Measurements from ENCODE around the gene CDKN2C.
A peak's percentile ranks its signal among the peaks of the same experiment; 100 is the strongest.

The CDKN2C gene

GRCh38 chr1:50978852-50979781 lies 9.1 kb downstream of the CDKN2C start:
- H3K4me3 ChIP-seq (ENCODE audit: low read depth, low read length), result peak overlapping the region; percentile 79
- TF ChIP-seq, protein P1, sequence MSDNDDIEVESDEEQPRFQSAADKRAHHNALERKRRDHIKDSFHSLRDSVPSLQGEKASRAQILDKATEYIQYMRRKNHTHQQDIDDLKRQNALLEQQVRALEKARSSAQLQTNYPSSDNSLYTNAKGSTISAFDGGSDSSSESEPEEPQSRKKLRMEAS (IDR thresholded peaks at IDR 0.05; ENCODE audit: low read depth, low read length), result no peak
- TF ChIP-seq POLR2A (IDR thresholded peaks at IDR 0.05; ENCODE audit: extremely low read depth, insufficient read length) (no peak), MYC (IDR thresholded peaks at IDR 0.05; ENCODE audit: low read depth, low read length) (no peak)
- TF ChIP-seq, protein P2, sequence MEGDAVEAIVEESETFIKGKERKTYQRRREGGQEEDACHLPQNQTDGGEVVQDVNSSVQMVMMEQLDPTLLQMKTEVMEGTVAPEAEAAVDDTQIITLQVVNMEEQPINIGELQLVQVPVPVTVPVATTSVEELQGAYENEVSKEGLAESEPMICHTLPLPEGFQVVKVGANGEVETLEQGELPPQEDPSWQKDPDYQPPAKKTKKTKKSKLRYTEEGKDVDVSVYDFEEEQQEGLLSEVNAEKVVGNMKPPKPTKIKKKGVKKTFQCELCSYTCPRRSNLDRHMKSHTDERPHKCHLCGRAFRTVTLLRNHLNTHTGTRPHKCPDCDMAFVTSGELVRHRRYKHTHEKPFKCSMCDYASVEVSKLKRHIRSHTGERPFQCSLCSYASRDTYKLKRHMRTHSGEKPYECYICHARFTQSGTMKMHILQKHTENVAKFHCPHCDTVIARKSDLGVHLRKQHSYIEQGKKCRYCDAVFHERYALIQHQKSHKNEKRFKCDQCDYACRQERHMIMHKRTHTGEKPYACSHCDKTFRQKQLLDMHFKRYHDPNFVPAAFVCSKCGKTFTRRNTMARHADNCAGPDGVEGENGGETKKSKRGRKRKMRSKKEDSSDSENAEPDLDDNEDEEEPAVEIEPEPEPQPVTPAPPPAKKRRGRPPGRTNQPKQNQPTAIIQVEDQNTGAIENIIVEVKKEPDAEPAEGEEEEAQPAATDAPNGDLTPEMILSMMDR (IDR thresholded peaks at IDR 0.05; ENCODE audit: low read depth, low read length), result no peak
- DNase-seq (ENCODE audit: low read depth), result peak; percentile 59

DNA sequence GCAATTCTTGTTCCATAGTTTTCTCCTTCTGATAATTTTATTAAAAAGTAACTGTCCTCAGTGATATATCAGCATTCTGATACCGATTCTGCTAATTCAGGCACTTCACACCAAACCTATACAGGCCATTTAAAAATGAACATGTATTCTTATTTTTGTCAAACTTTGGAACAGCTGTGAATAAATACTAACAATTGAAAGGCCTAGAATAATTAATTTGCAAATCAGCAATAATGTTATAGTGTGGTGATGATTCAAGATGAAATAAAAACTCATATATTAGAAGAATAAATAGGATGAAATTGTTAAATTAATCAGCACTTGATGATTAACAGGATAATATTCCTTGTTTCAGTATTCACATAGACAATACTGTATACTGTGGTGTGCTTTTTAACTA lies 9.9 kb downstream of the CDKN2C start:
- no peak for DNase-seq (ENCODE audit: low read depth)
- no peak for TF ChIP-seq POLR2A (IDR thresholded peaks at IDR 0.05; ENCODE audit: extremely low read depth, insufficient read length)
- TF ChIP-seq, protein P1 (IDR thresholded peaks at IDR 0.05; ENCODE audit: low read depth, low read length), result no peak
- TF ChIP-seq, protein P2 (IDR thresholded peaks at IDR 0.05; ENCODE audit: low read depth, low read length), result no peak
- no peak for TF ChIP-seq MYC (IDR thresholded peaks at IDR 0.05; ENCODE audit: low read depth, low read length)
- H3K4me3 ChIP-seq (ENCODE audit: low read depth, low read length), result peak overlapping the region; percentile 79

GRCh38 chr1:50980505-50980904 lies 10.5 kb downstream of the CDKN2C start:
- TF ChIP-seq, protein P2 (IDR thresholded peaks at IDR 0.05; ENCODE audit: low read depth, low read length), result no peak
- TF ChIP-seq, protein P1 (IDR thresholded peaks at IDR 0.05; ENCODE audit: low read depth, low read length), result no peak
- no peak for TF ChIP-seq MYC (IDR thresholded peaks at IDR 0.05; ENCODE audit: low read depth, low read length)
- no peak for TF ChIP-seq POLR2A (IDR thresholded peaks at IDR 0.05; ENCODE audit: extremely low read depth, insufficient read length)
- DNase-seq (ENCODE audit: low read depth), result no peak
- H3K4me3 ChIP-seq (ENCODE audit: low read depth, low read length), result no peak overlapping the region

DNA sequence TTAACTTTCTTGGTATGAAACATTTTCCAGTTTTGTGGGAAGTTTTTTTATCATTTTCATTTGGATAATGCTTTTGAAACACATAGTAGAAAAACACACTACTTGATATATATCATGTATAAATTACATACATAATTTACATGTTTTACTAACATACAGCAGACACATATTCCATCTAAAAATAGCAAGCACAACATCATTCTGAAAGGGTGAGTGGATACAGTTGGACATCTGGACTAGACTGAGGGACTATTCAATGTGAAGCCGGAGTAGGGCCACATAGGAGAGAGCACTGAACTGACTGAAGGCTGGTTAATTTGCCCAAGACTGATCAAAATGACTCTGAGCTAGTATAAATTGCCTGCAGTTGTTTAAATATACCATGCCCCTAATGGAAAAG lies 11.7 kb downstream of the CDKN2C start:
- no peak overlapping the region for H3K4me3 ChIP-seq (ENCODE audit: low read depth, low read length)
- no peak for DNase-seq (ENCODE audit: low read depth)
- TF ChIP-seq, protein P2 (IDR thresholded peaks at IDR 0.05; ENCODE audit: low read depth, low read length), result no peak
- TF ChIP-seq MYC (IDR thresholded peaks at IDR 0.05; ENCODE audit: low read depth, low read length) (no peak), POLR2A (IDR thresholded peaks at IDR 0.05; ENCODE audit: extremely low read depth, insufficient read length) (no peak)
- TF ChIP-seq, protein P1 (IDR thresholded peaks at IDR 0.05; ENCODE audit: low read depth, low read length), result no peak

DNA sequence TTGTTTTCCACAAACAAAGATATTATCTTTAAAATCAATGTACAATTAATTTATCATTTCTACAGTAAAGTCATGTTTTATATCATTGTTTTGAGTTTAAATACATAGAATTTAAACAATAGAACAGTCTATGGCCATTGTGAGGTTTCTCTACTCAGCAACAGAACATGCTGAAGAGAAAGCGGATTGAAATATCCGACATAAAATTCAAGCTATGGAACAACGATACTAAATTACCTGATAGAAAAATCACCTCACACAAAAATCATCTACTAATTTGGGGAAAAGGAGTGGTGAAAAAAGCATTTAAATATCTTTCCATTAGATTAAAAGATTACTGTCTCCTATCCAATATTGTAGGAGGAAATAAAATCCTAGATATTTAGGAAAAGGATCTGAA lies 12.6 kb downstream of the CDKN2C start:
- no peak for DNase-seq (ENCODE audit: low read depth)
- H3K4me3 ChIP-seq (ENCODE audit: low read depth, low read length), result no peak overlapping the region
- TF ChIP-seq, protein P2 (IDR thresholded peaks at IDR 0.05; ENCODE audit: low read depth, low read length), result no peak
- TF ChIP-seq MYC (IDR thresholded peaks at IDR 0.05; ENCODE audit: low read depth, low read length) (no peak), POLR2A (IDR thresholded peaks at IDR 0.05; ENCODE audit: extremely low read depth, insufficient read length) (no peak)
- TF ChIP-seq, protein P1 (IDR thresholded peaks at IDR 0.05; ENCODE audit: low read depth, low read length), result no peak
